Activated T-helper 1 cell treated with anti-CD3 and anti-CD28 coated beads, Interleukin-12 subunit alpha, Interleukin-12 subunit beta, Interleukin-2, Interleukin-4 antibody, amounts not matched to agents 30 ng/mL and 10 ng/mL and 1 ng/mL, durations not matched to agents 14 hours and 24 hours and 36 hours (primary cell): ENCODE data around the gene CAB39. TPM values are rescaled to one million over a fixed set of nuclear protein-coding genes. Genes with fewer than 3 reads are reported as not detected.

ENCODE experiments used
- DNase-seq: peaks from one replicate; pipeline ENCODE4 v3.0.0; 2021; ENCODE audit warnings: low spot score
- H3K27ac Mint-ChIP-seq: one replicate; pipeline ENCODE4 v1.8.0; 2021; ENCODE audit warnings: mild to moderate bottlenecking, mixed read lengths
- H3K27me3 Mint-ChIP-seq: one replicate; pipeline ENCODE4 v1.8.0; 2022; ENCODE audit warnings: mild to moderate bottlenecking, moderate library complexity, mixed read lengths; ENCODE audit not compliant: insufficient read depth
- H3K36me3 Mint-ChIP-seq: one replicate; pipeline ENCODE4 v1.8.0; 2021; ENCODE audit warnings: low read depth, mixed read lengths
- H3K4me1 Mint-ChIP-seq: one replicate; pipeline ENCODE4 v1.8.0; 2021; ENCODE audit warnings: low read depth, mixed read lengths
- H3K4me3 Mint-ChIP-seq: one replicate; pipeline ENCODE4 v1.8.0; 2021; ENCODE audit warnings: mild to moderate bottlenecking, moderate library complexity, mixed read lengths
- H3K9me3 Mint-ChIP-seq: one replicate; pipeline ENCODE4 v1.8.0; 2021; ENCODE audit warnings: mixed read lengths
- intact Hi-C: fragments of 100-400 bp; cut with micrococcal nuclease; formaldehyde crosslinking; loops from one replicate; pipeline ENCODE4 v1.15.1; 2024
- total RNA-seq: library from RNA; stranded (reverse); gene quantifications from 2 replicates; pipeline ENCODE4 v1.2.3, GENCODE V29; 2022

CAB39 gene
- total RNA-seq, 1 donor from 2014 or later: 168 TPM

GRCh38 chr2:230772156-230772555 lies 59.5 kb downstream of the CAB39 start:
- H3K27ac Mint-ChIP-seq: peak overlapping the region; percentile 45
- H3K36me3 Mint-ChIP-seq: peaks cover 71% of the 10 kb centered on the region
- H3K27me3 Mint-ChIP-seq: no peaks in the 10 kb centered on the region
- DNase-seq: no peak
- no peak overlapping the region for H3K4me3 Mint-ChIP-seq
- intact Hi-C loops: no loop called here
- H3K9me3 Mint-ChIP-seq: no peaks in the 10 kb centered on the region
- H3K4me1 Mint-ChIP-seq: peaks cover 93% of the 10 kb centered on the region

- Mint-ChIP-seq H3K9me3 (peaks cover 3% of the 10 kb centered on the region), H3K27ac (peak overlapping the region; percentile 56)
Observed at GRCh38 chr2:230773039-230773773, 60.6 kb downstream of the CAB39 start.

GRCh38 chr2:230774348-230774951 lies 61.8 kb downstream of the CAB39 start:
- H3K9me3 Mint-ChIP-seq: peaks cover 5% of the 10 kb centered on the region
- no peak overlapping the region for H3K4me3 Mint-ChIP-seq
- peaks cover 69% of the 10 kb centered on the region for H3K36me3 Mint-ChIP-seq
- intact Hi-C loops: no loop called here
- no peaks in the 10 kb centered on the region for H3K27me3 Mint-ChIP-seq
- DNase-seq: no peak
- H3K27ac Mint-ChIP-seq: no peak overlapping the region
- H3K4me1 Mint-ChIP-seq: peaks cover 91% of the 10 kb centered on the region

More at GRCh38 chr2:230773039-230773773, 60.6 kb downstream of the CAB39 start:
- Mint-ChIP-seq H3K4me3 (no peak overlapping the region), H3K36me3 (peaks cover 69% of the 10 kb centered on the region), H3K4me1 (peaks cover 91% of the 10 kb centered on the region), H3K27me3 (no peaks in the 10 kb centered on the region)
- no peak for DNase-seq
- intact Hi-C loops: loop anchor here (1.0 kb wide), 1 partner anchor 8 kb away; no protein-coding TSS in a partner anchor

GRCh38 chr2:230775737-230776136 lies 63.1 kb downstream of the CAB39 start:
- Mint-ChIP-seq H3K36me3 (peaks cover 77% of the 10 kb centered on the region), H3K4me1 (peaks cover 94% of the 10 kb centered on the region), H3K27me3 (no peaks in the 10 kb centered on the region), H3K9me3 (peaks cover 7% of the 10 kb centered on the region), H3K27ac (peak overlapping the region; percentile 64), H3K4me3 (no peak overlapping the region)
- DNase-seq: no peak
- intact Hi-C loops: no loop called here

- intact Hi-C loops: no loop called here
- H3K4me3 Mint-ChIP-seq: peak overlapping the region; percentile 30
- peaks cover 72% of the 10 kb centered on the region for H3K36me3 Mint-ChIP-seq
- H3K9me3 Mint-ChIP-seq: peaks cover 7% of the 10 kb centered on the region
- peaks cover 84% of the 10 kb centered on the region for H3K4me1 Mint-ChIP-seq
- peak overlapping the region; percentile 70 for H3K27ac Mint-ChIP-seq
- DNase-seq: no peak
- H3K27me3 Mint-ChIP-seq: no peaks in the 10 kb centered on the region
Observed at GRCh38 chr2:230777721-230778120, 65.1 kb downstream of the CAB39 start.

- H3K9me3 Mint-ChIP-seq: peaks cover 7% of the 10 kb centered on the region
- DNase-seq: no peak
- H3K27ac Mint-ChIP-seq: peak overlapping the region; percentile 70
- H3K4me1 Mint-ChIP-seq: peaks cover 76% of the 10 kb centered on the region
- peaks cover 64% of the 10 kb centered on the region for H3K36me3 Mint-ChIP-seq
- intact Hi-C loops: no loop called here
- H3K4me3 Mint-ChIP-seq: peak overlapping the region; percentile 30
- H3K27me3 Mint-ChIP-seq: no peaks in the 10 kb centered on the region
Observed at GRCh38 chr2:230778350-230779063, 65.9 kb downstream of the CAB39 start.

- intact Hi-C loops: no loop called here
- Mint-ChIP-seq H3K36me3 (peaks cover 66% of the 10 kb centered on the region), H3K4me3 (peak overlapping the region; percentile 45), H3K4me1 (peaks cover 76% of the 10 kb centered on the region), H3K27me3 (no peaks in the 10 kb centered on the region), H3K9me3 (peaks cover 7% of the 10 kb centered on the region), H3K27ac (peak overlapping the region; percentile 65)
- DNase-seq: no peak
Observed at GRCh38 chr2:230779126-230779525, 66.5 kb downstream of the CAB39 start.

- intact Hi-C loops: loop anchor here (2.0 kb wide), 1 partner anchor 43 kb away; no protein-coding TSS in a partner anchor
- Mint-ChIP-seq H3K36me3 (peaks cover 69% of the 10 kb centered on the region), H3K27me3 (no peaks in the 10 kb centered on the region), H3K9me3 (peaks cover 7% of the 10 kb centered on the region), H3K4me1 (peaks cover 76% of the 10 kb centered on the region), H3K27ac (peak overlapping the region; percentile 65), H3K4me3 (peak overlapping the region; percentile 45)
- DNase-seq: no peak
Observed at GRCh38 chr2:230779607-230780006, 67.0 kb downstream of the CAB39 start.

GRCh38 chr2:230781130-230781797 lies 68.6 kb downstream of the CAB39 start:
- Mint-ChIP-seq H3K4me1 (peaks cover 73% of the 10 kb centered on the region), H3K9me3 (peaks cover 7% of the 10 kb centered on the region), H3K27ac (peak overlapping the region; percentile 75), H3K4me3 (peak overlapping the region; percentile 30), H3K27me3 (no peaks in the 10 kb centered on the region), H3K36me3 (peaks cover 65% of the 10 kb centered on the region)
- peak; percentile 47 for DNase-seq
- intact Hi-C loops: loop anchor here (1.0 to 2.0 kb wide), 4 partner anchors 8 to 44 kb away; no protein-coding TSS in a partner anchor

- intact Hi-C loops: no loop called here
- Mint-ChIP-seq H3K4me1 (peaks cover 71% of the 10 kb centered on the region), H3K27me3 (no peaks in the 10 kb centered on the region), H3K4me3 (no peak overlapping the region), H3K9me3 (peaks cover 12% of the 10 kb centered on the region), H3K27ac (peak overlapping the region; percentile 25), H3K36me3 (peaks cover 64% of the 10 kb centered on the region)
- DNase-seq: no peak
Observed at GRCh38 chr2:230783101-230783500, 70.5 kb downstream of the CAB39 start.

- intact Hi-C loops: no loop called here
- Mint-ChIP-seq H3K27ac (peak overlapping the region; percentile 22), H3K9me3 (peaks cover 23% of the 10 kb centered on the region), H3K4me1 (peaks cover 68% of the 10 kb centered on the region), H3K27me3 (no peaks in the 10 kb centered on the region), H3K36me3 (peaks cover 64% of the 10 kb centered on the region), H3K4me3 (no peak overlapping the region)
- no peak for DNase-seq
Observed at GRCh38 chr2:230784795-230785194, 72.2 kb downstream of the CAB39 start.

GRCh38 chr2:230785346-230785745 lies 72.7 kb downstream of the CAB39 start:
- peaks cover 64% of the 10 kb centered on the region for H3K36me3 Mint-ChIP-seq

More at GRCh38 chr2:230785346-230785745, 72.7 kb downstream of the CAB39 start:
- Mint-ChIP-seq H3K9me3 (peaks cover 25% of the 10 kb centered on the region), H3K27ac (peak overlapping the region; percentile 36), H3K4me3 (no peak overlapping the region), H3K27me3 (no peaks in the 10 kb centered on the region), H3K4me1 (peaks cover 68% of the 10 kb centered on the region)
- intact Hi-C loops: no loop called here
- DNase-seq: no peak
